DND-41 (cell line): ENCODE results near the gene TLR6.

ENCODE experiments used
- EZH2 ChIP-seq: IDR thresholded peaks from 3 replicates; pipeline ENCODE4 v1.6.1; 2012; ENCODE audit warnings: borderline replicate concordance, low read depth, mild to moderate bottlenecking, moderate library complexity, low read length, inconsistent platforms; ENCODE audit not compliant: severe bottlenecking
- TF ChIP-seq, protein P1 (sequence below): IDR thresholded peaks from 2 replicates; pipeline ENCODE4 v1.5.1; 2012; ENCODE audit warnings: borderline replicate concordance, low read length, moderate library complexity, mild to moderate bottlenecking; ENCODE audit not compliant: poor library complexity, severe bottlenecking; ENCODE audit errors: extremely low read depth

- TF ChIP-seq, protein P1, sequence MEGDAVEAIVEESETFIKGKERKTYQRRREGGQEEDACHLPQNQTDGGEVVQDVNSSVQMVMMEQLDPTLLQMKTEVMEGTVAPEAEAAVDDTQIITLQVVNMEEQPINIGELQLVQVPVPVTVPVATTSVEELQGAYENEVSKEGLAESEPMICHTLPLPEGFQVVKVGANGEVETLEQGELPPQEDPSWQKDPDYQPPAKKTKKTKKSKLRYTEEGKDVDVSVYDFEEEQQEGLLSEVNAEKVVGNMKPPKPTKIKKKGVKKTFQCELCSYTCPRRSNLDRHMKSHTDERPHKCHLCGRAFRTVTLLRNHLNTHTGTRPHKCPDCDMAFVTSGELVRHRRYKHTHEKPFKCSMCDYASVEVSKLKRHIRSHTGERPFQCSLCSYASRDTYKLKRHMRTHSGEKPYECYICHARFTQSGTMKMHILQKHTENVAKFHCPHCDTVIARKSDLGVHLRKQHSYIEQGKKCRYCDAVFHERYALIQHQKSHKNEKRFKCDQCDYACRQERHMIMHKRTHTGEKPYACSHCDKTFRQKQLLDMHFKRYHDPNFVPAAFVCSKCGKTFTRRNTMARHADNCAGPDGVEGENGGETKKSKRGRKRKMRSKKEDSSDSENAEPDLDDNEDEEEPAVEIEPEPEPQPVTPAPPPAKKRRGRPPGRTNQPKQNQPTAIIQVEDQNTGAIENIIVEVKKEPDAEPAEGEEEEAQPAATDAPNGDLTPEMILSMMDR, result no peak
- TF ChIP-seq EZH2, result no peak
Observed at GRCh38 chr4:38856046-38856445, 571 bp downstream of the TLR6 start.
